GM12878 (cell line): ENCODE measurements around the gene EPS8. TPM values are rescaled to one million over a fixed set of nuclear protein-coding genes. Genes with fewer than 3 reads are reported as not detected.

ENCODE experiments used
- ATF3 ChIP-seq: IDR thresholded peaks from 2 replicates; pipeline ENCODE4 v1.6.1; 2011; ENCODE audit warnings: low read depth, mild to moderate bottlenecking, low read length, moderate library complexity, borderline replicate concordance; ENCODE audit errors: extremely low read depth
- CEBPZ ChIP-seq: fragments of 150-350 bp; IDR thresholded peaks from 2 replicates; pipeline ENCODE4 v1.6.1; 2016; ENCODE audit warnings: low read depth, low read length
- CHD1 ChIP-seq: IDR thresholded peaks from 2 replicates; pipeline ENCODE4 v1.6.1; 2012; ENCODE audit warnings: low read depth, low read length, improper control_type of control experiment
- EED ChIP-seq: sonication (generic); IDR thresholded peaks from 2 replicates; pipeline ENCODE4 v1.6.1; 2016; ENCODE audit warnings: antibody characterized with exemption, low read depth
- EGR1 ChIP-seq, 2 experiments: IDR thresholded peaks; 1 replicate in 1 of 2; 2 replicates in 1 of 2; pipeline ENCODE4 v1.6.1; 2011 to 2012; ENCODE audit warnings: low read depth in 2 of 2, low read length in 2 of 2, borderline replicate concordance in 1 of 2, mild to moderate bottlenecking in 1 of 2, moderate library complexity in 1 of 2
- ESRRA ChIP-seq: IDR thresholded peaks from 2 replicates; pipeline ENCODE4 v1.6.1; 2012; ENCODE audit warnings: mild to moderate bottlenecking, low read length, improper control_type of control experiment
- ETV6 ChIP-seq, 2 experiments: fragments of 450-650 bp in 1 of 2; IDR thresholded peaks in 1 of 2; conservative IDR thresholded peaks in 1 of 2; 2 replicates each; pipeline ENCODE4 v1.6.1; 2014; ENCODE audit warnings: antibody characterized with exemption in 1 of 2, borderline replicate concordance in 1 of 2, low read depth in 1 of 2, mild to moderate bottlenecking in 1 of 2, moderate library complexity in 1 of 2
- GABPA ChIP-seq: IDR thresholded peaks from 2 replicates; pipeline ENCODE4 v1.6.1; 2014; ENCODE audit warnings: antibody characterized with exemption, low read depth, mild to moderate bottlenecking, inconsistent platforms
- IKZF1 ChIP-seq: fragments of 450-650 bp; conservative IDR thresholded peaks from 2 replicates; pipeline ENCODE4 v1.6.1; 2017; ENCODE audit warnings: antibody characterized with exemption, mild to moderate bottlenecking
- JUNB ChIP-seq: IDR thresholded peaks from 2 replicates; pipeline ENCODE4 v1.6.1; 2016; ENCODE audit warnings: antibody characterized with exemption, mild to moderate bottlenecking
- JUND ChIP-seq: IDR thresholded peaks from 2 replicates; pipeline ENCODE4 v1.6.1; 2012; ENCODE audit warnings: low read depth, mild to moderate bottlenecking, low read length, improper control_type of control experiment, moderate library complexity
- KDM1A ChIP-seq: fragments of 200-600 bp; sonication (generic); IDR thresholded peaks from 2 replicates; pipeline ENCODE4 v1.6.1; 2016; ENCODE audit warnings: borderline replicate concordance
- KLF5 ChIP-seq: fragments of 450-650 bp; IDR thresholded peaks from 2 replicates; pipeline ENCODE4 v1.6.1; 2014; ENCODE audit warnings: mild to moderate bottlenecking; ENCODE audit not compliant: partially characterized antibody
- MXI1 ChIP-seq: fragments of 150-350 bp; IDR thresholded peaks from 2 replicates; pipeline ENCODE4 v1.6.1; 2011; ENCODE audit warnings: low read depth, mild to moderate bottlenecking, inconsistent platforms, low read length, improper control_type of control experiment
- MYC ChIP-seq: IDR thresholded peaks from 2 replicates; pipeline ENCODE4 v1.6.1; 2011; ENCODE audit warnings: mild to moderate bottlenecking, low read length, moderate library complexity, inconsistent platforms; ENCODE audit not compliant: insufficient read depth, insufficient replicate concordance, insufficient read length, severe bottlenecking
- NR2C1 ChIP-seq: fragments of 450-650 bp; IDR thresholded peaks from 2 replicates; pipeline ENCODE4 v1.6.1; 2017; ENCODE audit warnings: antibody characterized with exemption, mild to moderate bottlenecking, moderate library complexity
- POLR2A ChIP-seq: IDR thresholded peaks from 2 replicates; pipeline ENCODE4 v1.6.1; 2011; ENCODE audit warnings: low read depth, mild to moderate bottlenecking, low read length
- SIX5 ChIP-seq: IDR thresholded peaks from 2 replicates; pipeline ENCODE4 v1.6.1; 2011; ENCODE audit warnings: mild to moderate bottlenecking, low read depth, low read length, moderate library complexity; ENCODE audit not compliant: severe bottlenecking
- STAT3 ChIP-seq: IDR thresholded peaks from 2 replicates; pipeline ENCODE4 v1.6.1; 2011; ENCODE audit warnings: low read depth, low read length, improper control_type of control experiment
- SUZ12 ChIP-seq: fragments of 200-600 bp; sonication (generic); IDR thresholded peaks from one replicate; pipeline ENCODE4 v1.6.1; 2018; ENCODE audit warnings: antibody characterized with exemption, mild to moderate bottlenecking; ENCODE audit not compliant: unreplicated experiment
- WRNIP1 ChIP-seq: IDR thresholded peaks from 2 replicates; pipeline ENCODE4 v1.6.1; 2011; ENCODE audit warnings: low read depth, low read length, improper control_type of control experiment, borderline replicate concordance
- YY1 ChIP-seq: IDR thresholded peaks from 2 replicates; pipeline ENCODE4 v1.6.1; 2011; ENCODE audit warnings: low read depth, mild to moderate bottlenecking, low read length
- ZNF24 ChIP-seq: fragments of 450-650 bp; IDR thresholded peaks from 2 replicates; pipeline ENCODE4 v1.6.1; 2017; ENCODE audit warnings: antibody characterized with exemption, mild to moderate bottlenecking
- ZNF274 ChIP-seq: IDR thresholded peaks from one replicate; pipeline ENCODE4 v1.8.0; 2011; ENCODE audit not compliant: insufficient read length, insufficient read depth
- ZNF384 ChIP-seq: IDR thresholded peaks from 2 replicates; pipeline ENCODE4 v1.6.1; 2012; ENCODE audit warnings: low read depth, mild to moderate bottlenecking, low read length, improper control_type of control experiment, borderline replicate concordance
- ZSCAN29 ChIP-seq: fragments of 450-650 bp; IDR thresholded peaks from 2 replicates; pipeline ENCODE4 v1.6.1; 2017; ENCODE audit warnings: mild to moderate bottlenecking, moderate library complexity
- polyA plus RNA-seq, 11 experiments: library from polyadenylated mRNA; depleted of rRNA in 4 of 11; unstranded in 6 of 11; stranded (reverse) in 5 of 11; fragments of >200 nt; fragmentation: Nextera tagmentation in 4 of 11; fragmentation: Illumina TruSeq in 1 of 11; extraction: Ambion mirVana in 4 of 11; extraction: Trizol in 1 of 11; gene quantifications; 1 replicate in 1 of 11; 2 replicates in 10 of 11; pipeline versions ENCODE4 v1.2.1 to v1.2.3, GENCODE V29; 2011 to 2016; ENCODE audit warnings: inconsistent platforms in 2 of 11, missing spikeins in 2 of 11, low read depth in 1 of 11
- total RNA-seq, 4 experiments: library from RNA; depleted of rRNA in 3 of 4; stranded (reverse); fragments of >200 nt in 3 of 4; fragmentation: Illumina TruSeq in 1 of 4; extraction: Trizol in 1 of 4; gene quantifications; 2 replicates each; pipeline versions ENCODE4 v1.2.1 to v1.2.3, GENCODE V29; 2013 to 2021
- TF ChIP-seq, protein P1 (sequence below): fragments of 450-650 bp; formaldehyde crosslinking; IDR thresholded peaks from 2 replicates; pipeline ENCODE4 v1.4.0; 2022; ENCODE audit warnings: mild to moderate bottlenecking, moderate library complexity

The EPS8 gene
- total and polyA plus RNA-seq, 10 of the 15 experiments (the other 5 are each of a cell fraction or from before 2014, with no cell fraction given) = 1.3 to 127 (median 3.4) TPM

GRCh38 chr12:15700595-15700994 is 88.6 kb downstream of the EPS8 start (continued):
- TF ChIP-seq GABPA (peak; percentile 17; the same call in 1 of the 2 replicates), SUZ12 (no peak), KDM1A (no peak), EED (no peak), IKZF1 (peak; percentile 58), JUNB (peak; percentile 61), ZNF384 (no peak), ZNF274 (no peak), ESRRA (no peak), ATF3 (no peak), ETV6 (conservative IDR thresholded peaks at IDR 0.05 in 1 of 2, IDR thresholded peaks at IDR 0.05 in 1 of 2; ENCODE audit: borderline replicate concordance in 1 of 2, low read depth in 1 of 2) (peak in 1 of 2 experiments; percentile 50; a peak in 2 of 4 replicates), KLF5 (no peak), YY1 (no peak), JUND (no peak), CHD1 (no peak), EGR1 (IDR thresholded peaks at IDR 0.05; ENCODE audit: borderline replicate concordance in 1 of 2, low read depth in 2 of 2, low read length in 2 of 2) (no peak), WRNIP1 (no peak), MXI1 (no peak), MYC (no peak), ZNF24 (no peak), SIX5 (no peak), POLR2A (no peak), CEBPZ (no peak), STAT3 (no peak), NR2C1 (no peak), ZSCAN29 (no peak)
- TF ChIP-seq, protein P1, sequence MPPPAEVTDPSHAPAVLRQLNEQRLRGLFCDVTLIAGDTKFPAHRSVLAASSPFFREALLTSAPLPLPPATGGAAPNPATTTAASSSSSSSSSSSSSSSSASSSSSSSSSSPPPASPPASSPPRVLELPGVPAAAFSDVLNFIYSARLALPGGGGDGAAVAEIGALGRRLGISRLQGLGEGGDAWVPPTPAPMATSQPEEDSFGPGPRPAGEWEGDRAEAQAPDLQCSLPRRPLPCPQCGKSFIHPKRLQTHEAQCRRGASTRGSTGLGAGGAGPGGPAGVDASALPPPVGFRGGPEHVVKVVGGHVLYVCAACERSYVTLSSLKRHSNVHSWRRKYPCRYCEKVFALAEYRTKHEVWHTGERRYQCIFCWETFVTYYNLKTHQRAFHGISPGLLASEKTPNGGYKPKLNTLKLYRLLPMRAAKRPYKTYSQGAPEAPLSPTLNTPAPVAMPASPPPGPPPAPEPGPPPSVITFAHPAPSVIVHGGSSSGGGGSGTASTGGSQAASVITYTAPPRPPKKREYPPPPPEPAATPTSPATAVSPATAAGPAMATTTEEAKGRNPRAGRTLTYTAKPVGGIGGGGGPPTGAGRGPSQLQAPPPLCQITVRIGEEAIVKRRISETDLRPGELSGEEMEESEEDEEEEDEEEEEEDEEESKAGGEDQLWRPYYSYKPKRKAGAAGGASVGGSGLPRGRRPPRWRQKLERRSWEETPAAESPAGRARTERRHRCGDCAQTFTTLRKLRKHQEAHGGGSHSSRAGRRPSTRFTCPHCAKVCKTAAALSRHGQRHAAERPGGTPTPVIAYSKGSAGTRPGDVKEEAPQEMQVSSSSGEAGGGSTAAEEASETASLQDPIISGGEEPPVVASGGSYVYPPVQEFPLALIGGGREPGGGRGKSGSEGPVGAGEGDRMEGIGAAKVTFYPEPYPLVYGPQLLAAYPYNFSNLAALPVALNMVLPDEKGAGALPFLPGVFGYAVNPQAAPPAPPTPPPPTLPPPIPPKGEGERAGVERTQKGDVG = no peak
